Measurements from ENCODE around the gene MMP21.
A peak's percentile ranks its signal among the peaks of the same experiment; 100 is the strongest.

Gene MMP21
- 0 to 1.4 (median 0.10) reads per million in 17 experiments for total RNA-seq

- DNase-seq, result no peak
Observed at GRCh38 chr10:125775491-125776106, at the start of gene MMP21. MMP21 (minus strand) TSS chr10:125775821; CDS start chr10:125775821, 0 bp downstream.

- DNase-seq, result no peak
Observed at GRCh38 chr10:125824736-125825135, 49.1 kb upstream of the MMP21 start.

GRCh38 chr10:125823663-125824251, 48.1 kb upstream of the MMP21 start:
- DNase-seq, result peak; percentile 2 to 27 (median 10)

- peak; percentile 95 to 98 (median 96) for DNase-seq
Observed at GRCh38 chr10:125822878-125823662, 47.4 kb upstream of the MMP21 start, which contains the start of the genes BCCIP and UROS. BCCIP (plus strand) TSS chr10:125823546; CDS start chr10:125823558, 12 bp downstream. UROS (minus strand) TSS chr10:125823258; CDS start chr10:125816499, 6,759 bp downstream.

- DNase-seq, result peak in 2 of 4 experiments; percentile 6 to 14
Observed at GRCh38 chr10:125820701-125821100, 45.1 kb upstream of the MMP21 start.

- DNase-seq, result no peak
Observed at GRCh38 chr10:125817337-125817946, 41.8 kb upstream of the MMP21 start.

GRCh38 chr10:125816548-125816947, 40.9 kb upstream of the MMP21 start:
- no peak for DNase-seq

GRCh38 chr10:125815764-125816163, 40.1 kb upstream of the MMP21 start:
- DNase-seq, result no peak

GRCh38 chr10:125812128-125812750, 36.6 kb upstream of the MMP21 start:
- no peak for DNase-seq

GRCh38 chr10:125811251-125811650, 35.6 kb upstream of the MMP21 start:
- no peak for DNase-seq

- no peak for DNase-seq
Observed at GRCh38 chr10:125808047-125808446, 32.4 kb upstream of the MMP21 start.

- no peak for DNase-seq
Observed at GRCh38 chr10:125802739-125803138, 27.1 kb upstream of the MMP21 start.

GRCh38 chr10:125802131-125802530, 26.5 kb upstream of the MMP21 start:
- no peak for DNase-seq

GRCh38 chr10:125801574-125801973, 26.0 kb upstream of the MMP21 start:
- DNase-seq, result no peak

- DNase-seq, result no peak
Observed at GRCh38 chr10:125799451-125800182, 24.0 kb upstream of the MMP21 start.

GRCh38 chr10:125797994-125798662, 22.5 kb upstream of the MMP21 start:
- no peak for DNase-seq

- no peak for DNase-seq
Observed at GRCh38 chr10:125797424-125797823, 21.8 kb upstream of the MMP21 start.

- DNase-seq, result no peak
Observed at GRCh38 chr10:125795637-125796190, 20.1 kb upstream of the MMP21 start.

- DNase-seq, result no peak
Observed at GRCh38 chr10:125795128-125795527, 19.5 kb upstream of the MMP21 start.

- DNase-seq, result no peak
Observed at GRCh38 chr10:125792342-125793300, 17.0 kb upstream of the MMP21 start.

Data from suppressor macrophage (primary cell).